GM12891 (cell line): ENCODE measurements around the gene SCAND1.

ENCODE experiments used
- PAX5 ChIP-seq: IDR thresholded peaks from 2 replicates; pipeline ENCODE4 v1.6.1; 2011; ENCODE audit warnings: low read length, moderate library complexity, mild to moderate bottlenecking; ENCODE audit not compliant: insufficient read depth, severe bottlenecking
- POLR2A ChIP-seq: IDR thresholded peaks from 2 replicates; pipeline ENCODE4 v1.6.1; 2011; ENCODE audit warnings: low read depth, low read length, control low read depth
- POLR2AphosphoS5 ChIP-seq: IDR thresholded peaks from 2 replicates; pipeline ENCODE4 v1.6.1; 2011; ENCODE audit warnings: low read depth, low read length, control low read depth
- SPI1 ChIP-seq: IDR thresholded peaks from 2 replicates; pipeline ENCODE4 v1.6.1; 2011; ENCODE audit warnings: low read depth, low read length, control low read depth
- TAF1 ChIP-seq: IDR thresholded peaks from 2 replicates; pipeline ENCODE4 v1.6.1; 2011; ENCODE audit warnings: low read depth, low read length, control low read depth

DNA sequence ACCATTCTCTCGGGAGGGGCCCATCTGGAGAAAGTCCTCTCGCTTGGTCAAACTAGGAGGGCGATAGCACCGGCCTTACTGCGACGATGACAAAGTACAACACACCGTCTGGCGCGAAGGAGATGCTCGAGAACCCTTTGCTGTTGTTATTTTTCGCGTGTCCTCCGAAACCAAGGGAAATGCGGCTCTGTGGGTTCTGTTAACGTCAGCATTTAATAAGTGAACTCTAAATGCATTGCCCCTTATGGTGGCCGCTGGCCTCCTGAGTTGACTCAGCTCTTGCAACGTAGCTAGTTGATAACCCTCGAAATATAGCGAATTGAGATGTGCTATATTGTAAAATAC, 577 bp upstream of the SCAND1 start:
- TF ChIP-seq POLR2A (peak; percentile 6; the same call in 1 of the 2 replicates), POLR2AphosphoS5 (no peak), PAX5 (no peak), TAF1 (no peak), SPI1 (no peak)
